Stomach smooth muscle (tissue), 2 donors: ENCODE results near the gene FNDC10.

Experiments used
- H3K27ac ChIP-seq: one replicate; pipeline ENCODE4 v1.7.0; 2013; ENCODE audit warnings: mild to moderate bottlenecking, low read length, inconsistent platforms
- H3K27me3 ChIP-seq, 2 donors: one replicate each; pipeline ENCODE4 v1.7.0; 2013; ENCODE audit warnings: low read length in 2 of 2; ENCODE audit not compliant: insufficient read depth in 2 of 2, control insufficient read depth in 1 of 2
- H3K36me3 ChIP-seq, 2 donors: one replicate each; pipeline ENCODE4 v1.7.0; 2013; ENCODE audit warnings: low read length in 2 of 2; ENCODE audit not compliant: control insufficient read depth in 2 of 2, insufficient read depth in 2 of 2
- H3K4me1 ChIP-seq: one replicate; pipeline ENCODE4 v1.7.0; 2013; ENCODE audit warnings: low read length; ENCODE audit not compliant: control insufficient read depth, insufficient read depth
- H3K4me3 ChIP-seq, 2 donors: one replicate each; pipeline ENCODE4 v1.7.0; 2013; ENCODE audit warnings: low read length in 2 of 2
- H3K9ac ChIP-seq, 2 donors: one replicate each; pipeline ENCODE4 v1.7.0; 2013; ENCODE audit warnings: low read length in 2 of 2, mild to moderate bottlenecking in 1 of 2
- H3K9me3 ChIP-seq, 2 donors: one replicate each; pipeline ENCODE4 v1.7.0; 2013; ENCODE audit warnings: low read length in 2 of 2; ENCODE audit not compliant: control insufficient read depth in 2 of 2
- donor health status: healthy.
- donor health status: Pancreatic carcinoma.

Gene FNDC10

DNA sequence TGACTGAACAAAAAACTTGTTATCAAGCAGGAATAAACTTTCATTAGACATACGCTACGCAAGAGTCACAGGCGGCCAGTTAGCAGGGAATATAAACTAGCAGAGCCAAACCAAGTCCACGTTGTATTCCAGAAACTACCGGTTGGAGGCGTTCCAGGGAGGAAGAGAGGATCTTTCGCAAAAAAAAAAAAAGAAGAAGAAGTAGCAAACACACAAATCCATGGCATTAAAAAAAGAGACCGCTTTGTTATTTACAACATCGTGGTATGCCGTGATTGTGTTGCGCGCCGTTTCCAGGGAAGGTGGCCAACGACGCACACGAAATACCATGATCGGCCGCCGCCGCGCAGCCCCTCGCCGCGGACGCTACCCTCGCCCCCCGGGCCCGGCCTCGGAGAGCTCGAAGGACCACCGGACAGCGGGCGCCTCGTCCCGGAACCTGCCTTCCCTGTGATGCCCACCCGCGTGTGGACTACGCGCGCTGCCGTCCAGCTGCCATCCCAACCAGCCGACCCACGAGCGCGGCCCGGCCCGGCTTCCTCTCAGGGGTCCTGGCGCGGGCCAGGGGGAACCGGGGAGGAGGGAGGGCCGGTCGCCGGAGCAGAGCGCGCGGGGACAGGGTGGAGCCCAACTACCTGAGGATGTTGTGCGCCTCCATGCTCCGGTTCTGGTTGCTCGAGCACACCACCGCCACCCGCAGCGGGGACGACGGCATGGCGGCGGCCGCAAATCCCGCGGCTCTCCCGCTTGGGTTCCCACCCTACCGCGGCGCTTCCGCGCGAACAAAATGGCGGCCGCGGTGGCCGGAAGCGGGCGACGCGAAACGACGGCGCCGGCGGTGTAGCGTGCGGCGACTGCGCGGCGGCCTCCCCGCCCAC lies 25.9 kb downstream of the FNDC10 start:
- peak overlapping the region; percentile 100 for H3K27ac ChIP-seq
- H3K27me3 ChIP-seq: no peaks in the 10 kb centered on the region
- peaks cover 0 to 2% of the 10 kb centered on the region in 2 donors for H3K36me3 ChIP-seq
- H3K4me1 ChIP-seq: peaks cover 23% of the 10 kb centered on the region
- no peaks in the 10 kb centered on the region for H3K9me3 ChIP-seq
- H3K4me3 ChIP-seq: peak overlapping the region; percentile 73 to 96
- H3K9ac ChIP-seq: peak overlapping the region; percentile 100

- Histone ChIP-seq H3K4me1 (peaks cover 20% of the 10 kb centered on the region), H3K9me3 (no peaks in the 10 kb centered on the region), H3K9ac (no peak overlapping the region), H3K27ac (no peak overlapping the region), H3K4me3 (no peak overlapping the region), H3K36me3 (peaks cover 9 to 12% of the 10 kb centered on the region in 2 donors), H3K27me3 (no peaks in the 10 kb centered on the region)
These were observed 30.6 kb downstream of the FNDC10 start for GRCh38 chr1:1569341-1569740.

GRCh38 chr1:1567891-1568291 lies 32.0 kb downstream of the FNDC10 start:
- Histone ChIP-seq H3K27ac (no peak overlapping the region), H3K4me1 (peaks cover 13% of the 10 kb centered on the region), H3K36me3 (peaks cover 19 to 23% of the 10 kb centered on the region in 2 donors), H3K9ac (no peak overlapping the region), H3K4me3 (no peak overlapping the region), H3K27me3 (no peaks in the 10 kb centered on the region), H3K9me3 (no peaks in the 10 kb centered on the region)

DNA sequence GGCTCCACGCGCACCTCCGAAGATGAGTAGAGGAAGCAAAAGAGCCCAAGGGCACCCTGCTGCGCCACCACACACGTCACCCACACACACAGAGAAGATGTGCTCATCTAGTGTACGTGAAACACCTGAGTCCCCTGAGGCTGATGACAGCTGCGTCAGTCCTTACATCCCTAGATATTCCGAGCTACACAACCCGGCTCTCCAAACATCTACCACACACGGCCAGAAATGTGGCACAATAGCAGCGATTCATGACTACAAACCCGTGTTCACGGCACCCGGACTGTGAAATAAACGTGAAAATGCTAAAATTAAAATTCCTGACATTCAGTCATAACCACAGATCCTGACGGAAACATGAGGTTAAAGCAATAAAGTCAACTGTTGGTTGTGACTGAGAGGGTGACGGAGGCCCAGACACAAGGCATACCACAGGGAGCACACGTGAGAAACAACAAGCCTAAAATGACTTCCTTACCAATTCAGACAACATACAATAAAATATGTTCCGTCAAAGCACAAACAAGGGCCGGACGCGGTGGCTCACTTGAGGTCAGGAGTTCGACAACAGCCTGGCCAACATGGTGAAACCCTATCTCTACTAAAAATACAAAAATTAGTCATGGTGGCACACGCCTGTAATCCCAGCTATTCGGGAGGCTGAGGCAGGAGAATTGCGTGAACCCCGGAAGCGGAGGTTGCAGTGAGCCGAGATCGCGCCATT lies 32.6 kb downstream of the FNDC10 start:
- no peaks in the 10 kb centered on the region for H3K9me3 ChIP-seq
- peaks cover 10% of the 10 kb centered on the region for H3K4me1 ChIP-seq
- H3K27ac ChIP-seq: no peak overlapping the region
- peaks cover 24 to 28% of the 10 kb centered on the region in 2 donors for H3K36me3 ChIP-seq
- H3K9ac ChIP-seq: no peak overlapping the region
- no peak overlapping the region for H3K4me3 ChIP-seq
- H3K27me3 ChIP-seq: no peaks in the 10 kb centered on the region

GRCh38 chr1:1565340-1565739 lies 34.6 kb downstream of the FNDC10 start:
- Histone ChIP-seq H3K27ac (no peak overlapping the region), H3K9me3 (no peaks in the 10 kb centered on the region), H3K27me3 (no peaks in the 10 kb centered on the region), H3K36me3 (peaks cover 32 to 36% of the 10 kb centered on the region in 2 donors), H3K4me3 (no peak overlapping the region), H3K9ac (no peak overlapping the region), H3K4me1 (peaks cover 8% of the 10 kb centered on the region)

DNA sequence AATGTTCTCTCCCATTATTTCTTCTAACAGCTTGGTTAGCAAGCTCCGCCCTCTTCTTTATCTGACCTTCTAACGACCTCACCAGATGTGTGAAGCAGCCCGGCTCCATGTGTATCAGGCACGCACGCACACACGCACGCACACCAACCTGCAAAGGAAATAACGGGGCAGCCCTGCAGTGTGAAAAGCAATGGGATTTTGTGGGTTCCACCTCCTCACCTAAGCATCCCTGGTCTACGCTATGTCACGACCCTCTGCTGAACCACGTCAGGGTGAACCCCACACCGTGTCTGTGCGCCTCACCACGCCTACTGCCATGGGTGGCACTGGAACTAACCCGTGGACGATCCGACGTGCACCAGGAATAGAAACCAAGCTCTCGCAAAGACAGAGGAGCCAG lies 35.7 kb downstream of the FNDC10 start:
- no peak overlapping the region for H3K4me3 ChIP-seq
- H3K27me3 ChIP-seq: no peaks in the 10 kb centered on the region
- peaks cover 3% of the 10 kb centered on the region for H3K4me1 ChIP-seq
- no peaks in the 10 kb centered on the region for H3K9me3 ChIP-seq
- no peak overlapping the region for H3K9ac ChIP-seq
- H3K27ac ChIP-seq: no peak overlapping the region
- H3K36me3 ChIP-seq: peaks cover 32 to 37% of the 10 kb centered on the region in 2 donors

- Histone ChIP-seq H3K27ac (no peak overlapping the region), H3K9ac (no peak overlapping the region), H3K36me3 (peaks cover 32 to 37% of the 10 kb centered on the region in 2 donors), H3K9me3 (no peaks in the 10 kb centered on the region), H3K27me3 (no peaks in the 10 kb centered on the region), H3K4me3 (no peak overlapping the region), H3K4me1 (peaks cover 3% of the 10 kb centered on the region)
These were observed 36.2 kb downstream of the FNDC10 start for GRCh38 chr1:1563688-1564087.

DNA sequence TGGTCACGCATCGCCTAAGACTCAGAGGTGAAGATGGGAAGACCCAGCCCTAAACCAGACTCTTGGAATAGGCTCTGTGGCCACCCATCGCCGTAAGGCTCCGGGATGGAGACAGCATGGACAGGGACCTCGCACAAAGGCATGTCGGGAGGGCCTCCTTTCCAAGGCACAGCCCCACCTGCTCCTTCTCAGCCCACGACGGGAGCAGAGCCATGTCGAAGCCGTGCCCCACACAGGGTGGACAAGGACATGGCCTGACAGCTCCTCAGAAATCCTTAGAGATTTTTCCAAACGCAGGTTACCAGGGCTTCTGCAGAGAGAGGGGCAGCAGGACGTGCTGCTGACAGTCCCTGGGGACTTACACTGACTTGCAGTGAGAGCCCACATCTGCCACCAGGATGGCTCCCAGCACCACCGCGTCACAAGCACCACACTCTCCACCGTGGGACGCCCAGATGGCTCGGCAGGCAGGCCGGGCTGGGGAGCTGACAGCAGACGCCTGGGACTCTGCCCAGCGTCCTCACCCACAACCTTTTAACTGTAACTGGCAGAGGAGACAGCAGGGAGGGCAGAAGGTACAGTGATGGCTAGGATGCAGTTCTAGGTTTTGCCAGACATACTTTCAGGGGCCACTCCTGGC lies 37.3 kb downstream of the FNDC10 start:
- Histone ChIP-seq H3K4me1 (peaks cover 3% of the 10 kb centered on the region), H3K9ac (no peak overlapping the region), H3K9me3 (no peaks in the 10 kb centered on the region), H3K27me3 (no peaks in the 10 kb centered on the region), H3K36me3 (peaks cover 32 to 39% of the 10 kb centered on the region in 2 donors), H3K27ac (no peak overlapping the region), H3K4me3 (no peak overlapping the region)

GRCh38 chr1:1561801-1562470 lies 38.0 kb downstream of the FNDC10 start:
- Histone ChIP-seq H3K9me3 (no peaks in the 10 kb centered on the region), H3K36me3 (peaks cover 32 to 39% of the 10 kb centered on the region in 2 donors), H3K9ac (no peak overlapping the region), H3K27ac (no peak overlapping the region), H3K27me3 (no peaks in the 10 kb centered on the region), H3K4me3 (no peak overlapping the region), H3K4me1 (peaks cover 2% of the 10 kb centered on the region)

- peaks cover 27 to 36% of the 10 kb centered on the region in 2 donors for H3K36me3 ChIP-seq
These were observed 39.8 kb downstream of the FNDC10 start for GRCh38 chr1:1560178-1560577.

More at GRCh38 chr1:1560178-1560577, 39.8 kb downstream of the FNDC10 start:
- Histone ChIP-seq H3K9me3 (no peaks in the 10 kb centered on the region), H3K4me3 (no peak overlapping the region), H3K4me1 (no peaks in the 10 kb centered on the region), H3K9ac (no peak overlapping the region), H3K27ac (no peak overlapping the region), H3K27me3 (no peaks in the 10 kb centered on the region)
